Endothelial cell of umbilical vein (primary cell): ENCODE data around the gene CPOX. TPM values are rescaled to one million over a fixed set of nuclear protein-coding genes. Genes with fewer than 3 reads are reported as not detected.

ENCODE experiments used
- BruUV-seq: library from RNA; stranded (reverse); fragments of 400-500 nt; replicated peaks from 2 replicates; lab custom pipeline; 2021; lab: Mats Ljungman, UMichigan
- CTCF ChIA-PET: fragments of 300-600, 350-600 bp; sonication (Branson Sonifier 250); formaldehyde crosslinking; loops from one replicate; lab custom pipeline; 2021; ENCODE audit warnings: antibody characterized with exemption, inconsistent platforms; lab: Charles Lee
- POLR2A ChIA-PET: fragments of 300-600, 350-600 bp; sonication (Branson Sonifier 250); formaldehyde crosslinking; loops from one replicate; lab custom pipeline; 2021; ENCODE audit warnings: antibody characterized with exemption, inconsistent platforms; lab: Charles Lee
- DNase-seq: peaks from one replicate; pipeline ENCODE4 v3.0.0-alpha.2; 2011; ENCODE audit warnings: low read depth, low spot score
- FAIRE-seq: peaks from 2 replicates; lab custom pipeline; 2011; peaks lifted over from hg19 to GRCh38; lab: Jason Lieb, UNC
- H2AFZ ChIP-seq: 2 replicates; pipeline ENCODE4 v1.6.0; 2012; ENCODE audit warnings: low read depth, low read length, control low read depth, inconsistent platforms
- H3K27ac ChIP-seq: 2 replicates; pipeline ENCODE4 v1.5.1; 2011; ENCODE audit warnings: low read depth, mild to moderate bottlenecking, control low read depth, low read length, moderate library complexity; ENCODE audit not compliant: insufficient read depth
- H3K27me3 ChIP-seq, 2 experiments: 2 replicates each; pipeline versions ENCODE4 v1.6.0 to v1.6.1; 2011; ENCODE audit warnings: low read length in 2 of 2, mixed read lengths in 1 of 2; ENCODE audit not compliant: control insufficient read depth in 2 of 2, insufficient read depth in 2 of 2
- H3K36me3 ChIP-seq, 2 experiments: 2 replicates in 1 of 2; 3 replicates in 1 of 2; pipeline ENCODE4 v1.5.1; 2011; ENCODE audit warnings: low read length in 2 of 2, mild to moderate bottlenecking in 1 of 2, moderate library complexity in 1 of 2; ENCODE audit not compliant: control insufficient read depth in 2 of 2, insufficient read depth in 2 of 2; ENCODE audit errors: extremely low read depth in 1 of 2
- H3K4me1 ChIP-seq: 3 replicates; pipeline ENCODE4 v1.5.1; 2011; ENCODE audit warnings: mild to moderate bottlenecking, low read length; ENCODE audit not compliant: control insufficient read depth, insufficient read depth; ENCODE audit errors: extremely low read depth
- H3K4me2 ChIP-seq: 2 replicates; pipeline ENCODE4 v1.6.1; 2011; ENCODE audit warnings: low read length, control low read depth, mixed read lengths; ENCODE audit not compliant: insufficient read depth
- H3K4me3 ChIP-seq, 3 experiments: fragments of 200-600 bp in 1 of 3; sonication (generic), shearing (Covaris generic) in 1 of 3; replicated peaks in 1 of 3; 2 replicates each; pipeline ENCODE4 v1.5.1; 2011 to 2016; ENCODE audit warnings: control low read depth in 3 of 3, low read length in 3 of 3, mild to moderate bottlenecking in 2 of 3, inconsistent platforms in 1 of 3, low read depth in 1 of 3, moderate library complexity in 1 of 3; ENCODE audit not compliant: insufficient read depth in 1 of 3
- H3K79me2 ChIP-seq: 2 replicates; pipeline ENCODE4 v1.6.0; 2012; ENCODE audit warnings: low read length, inconsistent platforms; ENCODE audit not compliant: control insufficient read depth, insufficient read depth
- H3K9ac ChIP-seq: replicated peaks from 2 replicates; pipeline ENCODE3; 2011; ENCODE audit warnings: low read length, control low read depth; ENCODE audit not compliant: insufficient read depth; ENCODE audit errors: extremely low read depth
- H3K9me1 ChIP-seq: replicated peaks from 3 replicates; pipeline ENCODE4 v1.6.0; 2011; ENCODE audit warnings: mild to moderate bottlenecking, low read length; ENCODE audit not compliant: control insufficient read depth, insufficient read depth; ENCODE audit errors: extremely low read depth
- H3K9me3 ChIP-seq: replicated peaks from 2 replicates; pipeline ENCODE4 v1.5.1; 2012; ENCODE audit warnings: low read length, inconsistent platforms; ENCODE audit not compliant: control insufficient read depth, insufficient read depth
- H4K20me1 ChIP-seq: replicated peaks from 2 replicates; pipeline ENCODE3; 2011; ENCODE audit warnings: mild to moderate bottlenecking, low read length; ENCODE audit not compliant: control insufficient read depth, insufficient read depth; ENCODE audit errors: extremely low read depth
- EZH2 ChIP-seq: IDR thresholded peaks from 2 replicates; pipeline ENCODE4 v1.6.1; 2012; ENCODE audit warnings: borderline replicate concordance, low read depth, mild to moderate bottlenecking, moderate library complexity, low read length, inconsistent platforms; ENCODE audit not compliant: severe bottlenecking
- FOS ChIP-seq: IDR thresholded peaks from 2 replicates; pipeline ENCODE4 v1.6.1; 2011; ENCODE audit warnings: mild to moderate bottlenecking, low read length, moderate library complexity, borderline replicate concordance; ENCODE audit not compliant: insufficient read depth
- GATA2 ChIP-seq: IDR thresholded peaks from 2 replicates; pipeline ENCODE4 v1.7.0; 2011; ENCODE audit warnings: low read depth, mild to moderate bottlenecking, moderate library complexity, mixed read lengths, low read length; ENCODE audit not compliant: insufficient read length, insufficient read depth
- JUN ChIP-seq: IDR thresholded peaks from 2 replicates; pipeline ENCODE4 v1.6.1; 2011; ENCODE audit warnings: borderline replicate concordance, low read depth; ENCODE audit not compliant: insufficient read length, insufficient read depth
- MAX ChIP-seq: IDR thresholded peaks from 2 replicates; pipeline ENCODE4 v1.6.1; 2011; ENCODE audit not compliant: insufficient read depth, insufficient read length
- MYC ChIP-seq: IDR thresholded peaks from one replicate; pipeline ENCODE4 v1.6.1; 2011; ENCODE audit warnings: mild to moderate bottlenecking, low read depth, low read length
- POLR2A ChIP-seq: IDR thresholded peaks from 2 replicates; pipeline ENCODE4 v1.6.1; 2012; ENCODE audit warnings: low read depth, mild to moderate bottlenecking, control low read depth, low read length
- POLR2AphosphoS5 ChIP-seq: IDR thresholded peaks from 2 replicates; pipeline ENCODE4 v1.6.1; 2012; ENCODE audit warnings: low read depth, mild to moderate bottlenecking, control low read depth, low read length, moderate library complexity; ENCODE audit not compliant: insufficient read depth
- dilution Hi-C: fragments of 300-500 bp; cut with MboI; formaldehyde crosslinking; loops from one replicate; pipeline ENCODE4 v1.15.0; 2019; ENCODE audit warnings: low sequenced_read_pairs; ENCODE audit not compliant: extremely low pct_ligation_motif_present
- intact Hi-C: fragments of 100-400 bp; cut with micrococcal nuclease; formaldehyde crosslinking; loops from one replicate; pipeline ENCODE4 v1.10.0; 2022
- polyA plus RNA-seq, 4 experiments: library from polyadenylated mRNA; depleted of rRNA in 3 of 4; stranded (reverse) in 3 of 4; unstranded in 1 of 4; fragments of >200 nt; gene quantifications; 2 replicates each; pipeline versions ENCODE4 v1.2.1 to v1.2.3, GENCODE V29; 2011 to 2012; ENCODE audit warnings: missing spikeins in 1 of 4
- total RNA-seq: library from RNA; stranded (reverse); gene quantifications from 2 replicates; pipeline ENCODE4 v1.2.3, GENCODE V29; 2021
- TF ChIP-seq, protein P1 (sequence below), 2 donors: IDR thresholded peaks; 1 replicate in 1 of 2; 2 replicates in 1 of 2; pipeline ENCODE4 v1.5.1; 2011; ENCODE audit warnings: low read length in 2 of 2, mild to moderate bottlenecking in 2 of 2, moderate library complexity in 2 of 2, control low read depth in 1 of 2, inconsistent platforms in 1 of 2, low read depth in 1 of 2; ENCODE audit not compliant: insufficient read depth in 1 of 2; ENCODE audit errors: extremely low read depth in 1 of 2

Gene CPOX
- total and polyA plus RNA-seq, 2 donors (not counting 3 experiments of a cell fraction or from before 2014, with no cell fraction given): 12.3 to 24.5 TPM

DNA sequence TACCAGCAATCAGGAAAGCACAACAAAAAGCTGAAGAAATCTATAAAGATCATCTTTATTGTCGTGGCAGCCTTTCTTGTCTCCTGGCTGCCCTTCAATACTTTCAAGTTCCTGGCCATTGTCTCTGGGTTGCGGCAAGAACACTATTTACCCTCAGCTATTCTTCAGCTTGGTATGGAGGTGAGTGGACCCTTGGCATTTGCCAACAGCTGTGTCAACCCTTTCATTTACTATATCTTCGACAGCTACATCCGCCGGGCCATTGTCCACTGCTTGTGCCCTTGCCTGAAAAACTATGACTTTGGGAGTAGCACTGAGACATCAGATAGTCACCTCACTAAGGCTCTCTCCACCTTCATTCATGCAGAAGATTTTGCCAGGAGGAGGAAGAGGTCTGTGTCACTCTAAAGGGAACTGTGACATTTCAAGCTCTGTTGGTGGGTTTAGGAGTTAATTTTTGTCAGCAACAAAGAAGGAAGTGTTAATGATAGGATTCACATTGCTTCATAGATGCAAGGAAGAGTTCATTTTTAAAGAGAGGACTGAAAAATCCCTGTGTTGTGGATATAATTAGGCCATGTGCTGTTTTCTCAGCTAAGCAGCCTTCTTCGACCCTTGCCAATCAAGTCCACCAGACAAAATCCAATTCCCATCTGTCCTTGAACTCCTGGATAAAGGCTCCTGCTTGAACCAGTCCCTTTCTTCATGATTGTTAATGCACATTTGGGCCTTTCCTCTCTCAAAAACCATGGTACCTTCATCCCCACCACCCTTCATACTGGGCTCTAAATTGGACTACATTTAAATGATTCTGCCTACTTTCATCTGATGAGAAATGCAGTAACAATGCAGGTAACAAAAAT lies 60.5 kb downstream of the CPOX start:
- no TSS peak for BruUV-seq
- DNase-seq (no peak), FAIRE-seq (no peak)
- no peaks in the 10 kb centered on the region for H3K36me3 ChIP-seq
- ChIA-PET POLR2A (no interaction called here), CTCF (interaction anchor here (1.0 kb wide), 1 partner anchor 10 kb away, joined by 3 read pairs; the partner anchor contains the start of gene CLDND1)
- no peaks in the 10 kb centered on the region for H3K9me3 ChIP-seq
- H3K4me1 ChIP-seq: no peaks in the 10 kb centered on the region
- no peak overlapping the region for H2AFZ ChIP-seq
- no peak overlapping the region for H3K4me2 ChIP-seq
- TF ChIP-seq, protein P1, sequence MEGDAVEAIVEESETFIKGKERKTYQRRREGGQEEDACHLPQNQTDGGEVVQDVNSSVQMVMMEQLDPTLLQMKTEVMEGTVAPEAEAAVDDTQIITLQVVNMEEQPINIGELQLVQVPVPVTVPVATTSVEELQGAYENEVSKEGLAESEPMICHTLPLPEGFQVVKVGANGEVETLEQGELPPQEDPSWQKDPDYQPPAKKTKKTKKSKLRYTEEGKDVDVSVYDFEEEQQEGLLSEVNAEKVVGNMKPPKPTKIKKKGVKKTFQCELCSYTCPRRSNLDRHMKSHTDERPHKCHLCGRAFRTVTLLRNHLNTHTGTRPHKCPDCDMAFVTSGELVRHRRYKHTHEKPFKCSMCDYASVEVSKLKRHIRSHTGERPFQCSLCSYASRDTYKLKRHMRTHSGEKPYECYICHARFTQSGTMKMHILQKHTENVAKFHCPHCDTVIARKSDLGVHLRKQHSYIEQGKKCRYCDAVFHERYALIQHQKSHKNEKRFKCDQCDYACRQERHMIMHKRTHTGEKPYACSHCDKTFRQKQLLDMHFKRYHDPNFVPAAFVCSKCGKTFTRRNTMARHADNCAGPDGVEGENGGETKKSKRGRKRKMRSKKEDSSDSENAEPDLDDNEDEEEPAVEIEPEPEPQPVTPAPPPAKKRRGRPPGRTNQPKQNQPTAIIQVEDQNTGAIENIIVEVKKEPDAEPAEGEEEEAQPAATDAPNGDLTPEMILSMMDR (IDR thresholded peaks at IDR 0.05; ENCODE audit: extremely low read depth in 1 of 2, insufficient read depth in 1 of 2, low read depth in 1 of 2, low read length in 2 of 2): no peak
- no peak for TF ChIP-seq FOS
- no peak for TF ChIP-seq EZH2
- no peak for TF ChIP-seq JUN
- no peak for TF ChIP-seq MAX
- no peak for TF ChIP-seq GATA2
- TF ChIP-seq MYC: no peak
- no peak for TF ChIP-seq POLR2A
- no peak for TF ChIP-seq POLR2AphosphoS5
- intact Hi-C loops: no loop called here
- H3K27me3 ChIP-seq: peaks cover 18 to 26% of the 10 kb centered on the region in 2 experiments
- no peaks in the 10 kb centered on the region for H3K79me2 ChIP-seq
- no peak overlapping the region for H3K9ac ChIP-seq
- no peaks in the 10 kb centered on the region for H4K20me1 ChIP-seq
- no peak overlapping the region for H3K4me3 ChIP-seq
- dilution Hi-C loops: no loop called here
- H3K27ac ChIP-seq: no peak overlapping the region
- H3K9me1 ChIP-seq: no peaks in the 10 kb centered on the region
